H1 (cell line): Measurements from ENCODE around the gene HCAR2.

ENCODE experiments used
- CEBPB ChIP-seq: IDR thresholded peaks from 2 replicates; pipeline ENCODE4 v1.6.1; 2012; ENCODE audit warnings: low read depth, low read length
- CHD2 ChIP-seq: IDR thresholded peaks from 2 replicates; pipeline ENCODE4 v1.6.1; 2012; ENCODE audit warnings: low read length, improper control_type of control experiment
- CTCF ChIP-seq, 3 experiments: IDR thresholded peaks; 1 replicate in 2 of 3; 2 replicates in 1 of 3; pipeline versions ENCODE4 v1.5.1 to v1.6.1; 2011; ENCODE audit warnings: low read length in 3 of 3, mild to moderate bottlenecking in 3 of 3, inconsistent platforms in 2 of 3, low read depth in 1 of 3, moderate library complexity in 1 of 3; ENCODE audit not compliant: insufficient read depth in 1 of 3; ENCODE audit errors: control extremely low read depth in 1 of 3
- EGR1 ChIP-seq: IDR thresholded peaks from 2 replicates; pipeline ENCODE4 v1.6.1; 2011; ENCODE audit warnings: low read depth, low read length, borderline replicate concordance
- EZH2 ChIP-seq: fragments of 200-600 bp; sonication (generic); IDR thresholded peaks from 2 replicates; pipeline ENCODE4 v1.7.1; 2012; ENCODE audit warnings: low read depth, mild to moderate bottlenecking, moderate library complexity, low read length, inconsistent platforms; ENCODE audit not compliant: severe bottlenecking
- FOSL1 ChIP-seq: IDR thresholded peaks from 2 replicates; pipeline ENCODE4 v1.6.1; 2011; ENCODE audit warnings: mild to moderate bottlenecking, low read depth, low read length, moderate library complexity; ENCODE audit not compliant: insufficient read depth
- GABPA ChIP-seq: IDR thresholded peaks from 2 replicates; pipeline ENCODE4 v1.6.1; 2011; ENCODE audit warnings: mild to moderate bottlenecking, low read length, moderate library complexity, borderline replicate concordance; ENCODE audit not compliant: insufficient read depth
- RAD21 ChIP-seq, 2 experiments: IDR thresholded peaks in 1 of 2; conservative IDR thresholded peaks in 1 of 2; 2 replicates each; pipeline ENCODE4 v1.6.1; 2011; ENCODE audit warnings: low read depth in 2 of 2, low read length in 2 of 2, improper control_type of control experiment in 1 of 2, inconsistent platforms in 1 of 2, mild to moderate bottlenecking in 1 of 2, moderate library complexity in 1 of 2
- SP1 ChIP-seq: IDR thresholded peaks from 2 replicates; pipeline ENCODE4 v1.6.1; 2011; ENCODE audit warnings: low read depth, low read length
- USF2 ChIP-seq: IDR thresholded peaks from 2 replicates; pipeline ENCODE4 v1.6.1; 2011; ENCODE audit warnings: low read length, improper control_type of control experiment

GRCh38 chr12:122669397-122670070 is 33.6 kb downstream of the HCAR2 start:
- no peak for TF ChIP-seq CEBPB
- TF ChIP-seq GABPA, result no peak
- TF ChIP-seq SP1, result no peak
- no peak for TF ChIP-seq CTCF (IDR thresholded peaks at IDR 0.05; ENCODE audit: control extremely low read depth in 1 of 3, insufficient read depth in 1 of 3, low read depth in 1 of 3, low read length in 3 of 3)
- TF ChIP-seq FOSL1, result no peak
- no peak for TF ChIP-seq USF2
- TF ChIP-seq EZH2, result no peak
- no peak for TF ChIP-seq RAD21 (IDR thresholded peaks at IDR 0.05 in 1 of 2, conservative IDR thresholded peaks at IDR 0.05 in 1 of 2; ENCODE audit: low read depth in 2 of 2, low read length in 2 of 2)
- no peak for TF ChIP-seq CHD2
- no peak for TF ChIP-seq EGR1
